Stimulated activated CD4-positive, alpha-beta T cell treated with anti-CD3 and anti-CD28 coated beads, Interleukin-2, amount 100 ng/mL, for 48 hours (primary cell): ENCODE measurements around the gene DPYSL4.

ENCODE experiments used
- DNase-seq, 2 donors: peaks; one replicate each; pipeline ENCODE4 v3.0.0-alpha.2; 2020

DPYSL4 gene

GRCh38 chr10:132230557-132231210 lies 43.9 kb downstream of the DPYSL4 start:
- DNase-seq, result no peak

- no peak for DNase-seq
Observed at GRCh38 chr10:132231656-132232022, 44.9 kb downstream of the DPYSL4 start.

GRCh38 chr10:132232023-132232951 lies 45.5 kb downstream of the DPYSL4 start:
- DNase-seq, result no peak

- no peak for DNase-seq
Observed at GRCh38 chr10:132232981-132233380, 46.2 kb downstream of the DPYSL4 start.

- no peak for DNase-seq
Observed at GRCh38 chr10:132233501-132234085, 46.8 kb downstream of the DPYSL4 start.

- no peak for DNase-seq
Observed at GRCh38 chr10:132234860-132235259, 48.1 kb downstream of the DPYSL4 start.

GRCh38 chr10:132236161-132236560 lies 49.4 kb downstream of the DPYSL4 start:
- no peak for DNase-seq

GRCh38 chr10:132236881-132237280 lies 50.1 kb downstream of the DPYSL4 start:
- no peak for DNase-seq

- DNase-seq, result no peak
Observed at GRCh38 chr10:132237396-132237795, 50.6 kb downstream of the DPYSL4 start.

GRCh38 chr10:132237871-132238270 lies 51.1 kb downstream of the DPYSL4 start:
- no peak for DNase-seq

GRCh38 chr10:132238371-132239125 lies 51.8 kb downstream of the DPYSL4 start:
- no peak for DNase-seq

GRCh38 chr10:132239126-132240031 lies 52.6 kb downstream of the DPYSL4 start:
- DNase-seq, result no peak

- DNase-seq, result no peak
Observed at GRCh38 chr10:132240156-132240555, 53.4 kb downstream of the DPYSL4 start.

- no peak for DNase-seq
Observed at GRCh38 chr10:132240581-132240980, 53.8 kb downstream of the DPYSL4 start.

GRCh38 chr10:132241086-132241485 lies 54.3 kb downstream of the DPYSL4 start:
- DNase-seq, result no peak

GRCh38 chr10:132241496-132241895 lies 54.7 kb downstream of the DPYSL4 start:
- no peak for DNase-seq

GRCh38 chr10:132242103-132242840 lies 55.5 kb downstream of the DPYSL4 start:
- DNase-seq, result no peak

- no peak for DNase-seq
Observed at GRCh38 chr10:132243141-132243540, 56.4 kb downstream of the DPYSL4 start.

GRCh38 chr10:132243626-132244025 lies 56.9 kb downstream of the DPYSL4 start:
- no peak for DNase-seq

GRCh38 chr10:132245056-132245455 lies 58.3 kb downstream of the DPYSL4 start:
- DNase-seq, result no peak

GRCh38 chr10:132246296-132246695 lies 59.5 kb downstream of the DPYSL4 start:
- DNase-seq, result no peak
